Hematopoietic multipotent progenitor cell (in vitro differentiated cells): ENCODE data around the gene TTC13. TPM values are rescaled to one million over a fixed set of nuclear protein-coding genes. Genes with fewer than 3 reads are reported as not detected.

ENCODE experiments used
- DNase-seq, 3 donors: peaks; one replicate each; pipeline ENCODE4 v3.0.0-alpha.2; 2011 to 2015; ENCODE audit warnings: low read depth in 2 of 3, low spot score in 2 of 3
- small RNA-seq: library from RNA; depleted of rRNA; stranded (forward); fragments of <200 nt; gene quantifications from one replicate; pipeline ENCODE3, GENCODE V24; 2012
- total RNA-seq: library from RNA; depleted of rRNA; stranded (reverse); fragments of >200 nt; gene quantifications from one replicate; pipeline ENCODE4 v1.2.3, GENCODE V29; 2012

The TTC13 gene
- total RNA-seq, 1 donor, result 4.8 TPM

DNA sequence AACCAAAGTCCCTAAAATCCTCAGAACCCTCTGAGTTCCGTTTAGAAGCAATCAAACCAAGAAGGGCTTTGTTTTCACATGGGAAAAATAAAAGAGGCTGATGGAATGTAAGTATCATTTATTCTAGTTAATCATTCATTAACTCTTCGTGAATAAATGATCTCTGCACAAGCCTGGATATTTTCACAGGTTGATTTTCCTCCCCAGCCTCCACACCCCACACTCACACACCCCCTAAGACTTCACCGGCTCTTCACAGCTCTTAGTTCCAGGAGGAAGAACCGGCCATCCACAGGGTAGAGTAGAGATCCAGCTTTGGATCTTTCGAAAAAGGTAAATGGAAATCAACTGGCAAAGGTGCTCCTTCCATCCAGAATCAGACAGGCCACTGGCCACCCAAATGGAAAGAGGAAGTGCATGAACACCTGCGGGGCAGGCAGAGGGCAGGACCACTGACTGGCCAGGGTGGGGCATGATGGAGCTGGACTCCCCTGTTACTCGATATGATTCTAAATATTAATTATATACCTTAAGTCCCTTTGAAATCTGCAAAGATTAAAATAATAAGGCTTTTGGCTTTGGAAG is 120.3 kb downstream of the TTC13 start:
- no peak for DNase-seq

- no peak for DNase-seq
Observed at GRCh38 chr1:230857822-230858221, 120.8 kb downstream of the TTC13 start.

DNA sequence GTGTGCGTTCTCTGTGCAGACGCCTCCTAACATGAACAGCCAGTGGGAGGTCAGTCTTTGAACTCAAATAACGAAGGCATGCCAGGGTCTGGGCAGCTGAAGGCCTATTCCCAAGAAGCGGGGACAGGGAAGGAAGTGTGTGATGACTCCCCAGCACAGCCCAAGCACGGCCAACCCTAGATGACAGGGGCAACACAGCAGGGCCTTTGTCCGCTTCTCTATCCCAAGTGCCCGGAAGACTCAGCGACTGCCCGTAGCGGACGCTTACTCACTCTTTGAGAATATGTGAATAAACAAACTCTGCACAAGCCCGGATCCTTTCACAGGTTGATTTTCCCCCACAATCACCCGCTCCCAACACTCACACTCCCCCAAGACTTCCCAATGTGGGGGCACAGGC is 121.6 kb downstream of the TTC13 start:
- DNase-seq, result no peak

Small RNAs within 50 kb of the gene (small RNA-seq; reads per million reads assigned to genes)
- gene RN7SL837P, result not detected

Other genes with a start within 250 kb of the TTC13 start
- gene CAPN9, start 231.5 kb downstream of the TTC13 start, total RNA-seq, result not detected
- gene C1orf198, start 110.3 kb downstream of the TTC13 start, total RNA-seq, result 7.3 TPM
- gene ARV1, start 233 bp upstream of the TTC13 start, total RNA-seq, result 10.5 TPM
- 6.7 TPM for gene FAM89A, start 61.4 kb upstream of the TTC13 start, total RNA-seq
- under 0.01 TPM for gene TRIM67, start 183.2 kb upstream of the TTC13 start, total RNA-seq